DOHH2 (cell line): Measurements from ENCODE around the gene NEDD4L.

ENCODE experiments used
- H3F3A ChIP-seq: fragments of 200-600 bp; sonication (generic), shearing (Covaris generic); 2 replicates; pipeline ENCODE4 v1.6.0; 2016; ENCODE audit warnings: antibody characterized with exemption, mild to moderate bottlenecking; ENCODE audit not compliant: control insufficient read depth, insufficient read depth
- H3K27ac ChIP-seq: fragments of 200-600 bp; sonication (generic); 2 replicates; pipeline ENCODE4 v1.5.1; 2014; ENCODE audit warnings: low read depth, mild to moderate bottlenecking, low read length, moderate library complexity
- H3K27me3 ChIP-seq: fragments of 200-600 bp; sonication (generic); 2 replicates; pipeline ENCODE4 v1.6.1; 2014; ENCODE audit warnings: mild to moderate bottlenecking, low read length, mixed read lengths; ENCODE audit not compliant: control insufficient read depth
- H3K36me3 ChIP-seq: fragments of 200-600 bp; sonication (generic); 2 replicates; pipeline ENCODE4 v1.6.1; 2014; ENCODE audit warnings: mild to moderate bottlenecking, low read length, moderate library complexity, mixed read lengths; ENCODE audit not compliant: control insufficient read depth
- H3K4me1 ChIP-seq: fragments of 200-600 bp; sonication (generic); 2 replicates; pipeline ENCODE4 v1.6.1; 2014; ENCODE audit warnings: mild to moderate bottlenecking, low read length, mixed read lengths; ENCODE audit not compliant: control insufficient read depth
- H3K4me2 ChIP-seq: fragments of 200-600 bp; sonication (generic); 2 replicates; pipeline ENCODE4 v1.6.0; 2014; ENCODE audit warnings: mild to moderate bottlenecking, low read length, moderate library complexity
- H3K4me3 ChIP-seq: fragments of 200-600 bp; sonication (generic); 2 replicates; pipeline ENCODE4 v1.5.1; 2014; ENCODE audit warnings: mild to moderate bottlenecking, low read length, mixed read lengths
- H3K79me2 ChIP-seq: fragments of 200-600 bp; sonication (generic); 2 replicates; pipeline ENCODE4 v1.6.1; 2014; ENCODE audit warnings: mild to moderate bottlenecking, low read length, mixed read lengths; ENCODE audit not compliant: control insufficient read depth
- H3K9me2 ChIP-seq: fragments of 200-600 bp; sonication (generic); replicated peaks from 2 replicates; pipeline ENCODE4 v1.6.1; 2014; ENCODE audit warnings: mild to moderate bottlenecking, low read length, mixed read lengths; ENCODE audit not compliant: control insufficient read depth
- H3K9me3 ChIP-seq: fragments of 200-600 bp; sonication (generic); 2 replicates; pipeline ENCODE4 v1.6.1; 2014; ENCODE audit warnings: antibody characterized with exemption, low read length, mixed read lengths; ENCODE audit not compliant: control insufficient read depth, insufficient read depth
- H4K20me1 ChIP-seq: fragments of 200-600 bp; sonication (generic); 2 replicates; pipeline ENCODE4 v1.6.0; 2014; ENCODE audit warnings: low read depth, mild to moderate bottlenecking, antibody characterized with exemption, low read length, moderate library complexity; ENCODE audit not compliant: control insufficient read depth, insufficient read depth
- EZH2phosphoT487 ChIP-seq: fragments of 200-600 bp; sonication (generic); IDR thresholded peaks from 2 replicates; pipeline ENCODE4 v1.6.1; 2017; ENCODE audit warnings: borderline replicate concordance, mild to moderate bottlenecking, antibody characterized with exemption, low read length, moderate library complexity, mixed read lengths
- TF ChIP-seq, protein P1 (sequence below): fragments of 200-600 bp; sonication (generic); IDR thresholded peaks from one replicate; pipeline ENCODE4 v1.5.1; 2014; ENCODE audit warnings: antibody characterized with exemption, mild to moderate bottlenecking, low read depth, low read length; ENCODE audit not compliant: poor library complexity, severe bottlenecking

The NEDD4L gene

DNA sequence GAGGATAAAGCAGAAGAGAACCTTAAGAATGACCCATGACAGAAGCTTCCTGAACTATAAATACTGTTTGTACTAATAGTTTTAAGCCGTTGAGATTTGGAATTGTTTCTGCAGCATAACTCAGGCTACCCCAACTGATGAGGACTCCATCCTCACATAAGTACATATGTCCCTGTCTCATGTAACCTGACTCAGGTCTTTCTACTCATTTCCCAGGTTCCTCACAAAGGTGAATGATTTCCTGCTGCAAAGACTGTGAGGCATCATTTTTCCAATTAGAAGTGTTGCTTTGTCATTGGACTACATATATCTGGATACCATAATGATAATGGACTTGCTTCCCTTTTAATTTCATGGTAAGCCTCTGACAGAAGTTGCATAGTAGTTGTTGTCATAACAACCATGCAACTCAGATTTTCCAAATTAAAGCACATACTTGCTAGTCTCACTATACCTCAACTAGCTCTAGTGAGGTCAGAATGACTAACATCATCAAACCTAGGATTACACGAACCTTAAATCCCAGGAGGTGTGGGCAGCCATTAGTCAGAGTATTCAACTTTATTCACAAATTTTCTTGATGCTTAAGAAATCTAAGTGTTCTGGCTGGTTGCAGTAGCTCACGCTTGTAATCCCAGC is 38.0 kb upstream of the NEDD4L start:
- Histone ChIP-seq H4K20me1 (no peaks in the 10 kb centered on the region), H3K4me1 (peaks cover 3% of the 10 kb centered on the region; the same call in 1 of the 2 replicates), H3K4me3 (no peak overlapping the region), H3K9me2 (no peaks in the 10 kb centered on the region), H3K27ac (no peak overlapping the region), H3F3A (no peaks in the 10 kb centered on the region), H3K4me2 (no peak overlapping the region), H3K9me3 (no peaks in the 10 kb centered on the region), H3K27me3 (peaks cover 13% of the 10 kb centered on the region; the same call in 1 of the 2 replicates), H3K79me2 (no peaks in the 10 kb centered on the region), H3K36me3 (no peaks in the 10 kb centered on the region)
- no peak for TF ChIP-seq EZH2phosphoT487
- TF ChIP-seq, protein P1, sequence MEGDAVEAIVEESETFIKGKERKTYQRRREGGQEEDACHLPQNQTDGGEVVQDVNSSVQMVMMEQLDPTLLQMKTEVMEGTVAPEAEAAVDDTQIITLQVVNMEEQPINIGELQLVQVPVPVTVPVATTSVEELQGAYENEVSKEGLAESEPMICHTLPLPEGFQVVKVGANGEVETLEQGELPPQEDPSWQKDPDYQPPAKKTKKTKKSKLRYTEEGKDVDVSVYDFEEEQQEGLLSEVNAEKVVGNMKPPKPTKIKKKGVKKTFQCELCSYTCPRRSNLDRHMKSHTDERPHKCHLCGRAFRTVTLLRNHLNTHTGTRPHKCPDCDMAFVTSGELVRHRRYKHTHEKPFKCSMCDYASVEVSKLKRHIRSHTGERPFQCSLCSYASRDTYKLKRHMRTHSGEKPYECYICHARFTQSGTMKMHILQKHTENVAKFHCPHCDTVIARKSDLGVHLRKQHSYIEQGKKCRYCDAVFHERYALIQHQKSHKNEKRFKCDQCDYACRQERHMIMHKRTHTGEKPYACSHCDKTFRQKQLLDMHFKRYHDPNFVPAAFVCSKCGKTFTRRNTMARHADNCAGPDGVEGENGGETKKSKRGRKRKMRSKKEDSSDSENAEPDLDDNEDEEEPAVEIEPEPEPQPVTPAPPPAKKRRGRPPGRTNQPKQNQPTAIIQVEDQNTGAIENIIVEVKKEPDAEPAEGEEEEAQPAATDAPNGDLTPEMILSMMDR: no peak

DNA sequence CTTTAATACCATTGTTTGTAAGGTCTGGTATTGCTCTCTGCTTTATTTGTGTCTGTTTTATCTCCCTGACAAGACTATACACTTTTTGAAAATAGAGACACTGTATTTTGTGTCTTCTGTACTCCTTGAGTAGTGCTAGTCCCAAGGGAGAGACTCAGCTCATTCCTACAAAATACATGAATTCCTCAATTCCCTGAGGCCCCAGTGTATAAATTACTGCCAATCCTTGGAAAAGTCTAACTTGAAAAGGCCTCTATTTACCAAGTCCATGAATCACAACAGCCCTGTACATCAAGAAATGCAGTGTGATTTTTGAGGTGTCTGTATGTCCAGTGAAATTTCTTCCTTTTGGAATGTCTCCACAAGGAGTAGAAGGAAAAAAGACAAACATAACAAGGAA is 34.9 kb upstream of the NEDD4L start:
- Histone ChIP-seq H3K9me3 (no peaks in the 10 kb centered on the region), H3K9me2 (no peaks in the 10 kb centered on the region), H4K20me1 (no peaks in the 10 kb centered on the region), H3K27me3 (peaks cover 8% of the 10 kb centered on the region; the same call in 1 of the 2 replicates), H3K4me1 (peaks cover 30% of the 10 kb centered on the region), H3K4me3 (no peak overlapping the region), H3K79me2 (no peaks in the 10 kb centered on the region), H3K4me2 (no peak overlapping the region), H3F3A (peaks cover 2% of the 10 kb centered on the region; the same call in 1 of the 2 replicates), H3K27ac (no peak overlapping the region), H3K36me3 (no peaks in the 10 kb centered on the region)
- TF ChIP-seq, protein P1: no peak
- no peak for TF ChIP-seq EZH2phosphoT487

DNA sequence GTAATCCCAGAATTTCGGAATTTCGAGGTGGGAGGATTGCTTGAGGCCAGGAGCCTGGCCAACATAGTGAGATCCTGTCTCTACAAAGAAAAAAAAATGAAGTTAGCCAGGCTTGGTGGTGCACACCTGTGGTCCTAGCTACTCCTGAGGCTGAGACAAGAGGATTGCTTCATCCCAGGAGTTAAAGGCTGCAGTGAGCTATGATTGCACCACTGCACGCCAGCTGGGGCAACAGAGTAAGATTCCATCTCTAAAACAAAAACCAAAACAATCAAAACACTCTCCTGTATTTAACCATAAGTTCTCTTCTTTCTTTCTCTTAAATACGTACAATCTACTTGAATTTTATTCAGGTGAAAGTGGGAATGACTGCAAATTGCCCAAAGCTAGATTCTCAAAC is 33.8 kb upstream of the NEDD4L start:
- Histone ChIP-seq H3K9me3 (no peaks in the 10 kb centered on the region), H3K4me1 (peaks cover 41% of the 10 kb centered on the region), H3K79me2 (no peaks in the 10 kb centered on the region), H3K36me3 (no peaks in the 10 kb centered on the region), H3F3A (peaks cover 10% of the 10 kb centered on the region), H3K4me3 (no peak overlapping the region), H3K4me2 (no peak overlapping the region), H3K27me3 (peaks cover 8% of the 10 kb centered on the region; the same call in 1 of the 2 replicates), H3K27ac (no peak overlapping the region), H3K9me2 (no peaks in the 10 kb centered on the region), H4K20me1 (no peaks in the 10 kb centered on the region)
- no peak for TF ChIP-seq EZH2phosphoT487
- TF ChIP-seq, protein P1: no peak
